ES-I3 (cell line): Measurements from ENCODE around the gene C2CD4A.

Source experiments
- H3K36me3 ChIP-seq: 2 replicates; pipeline ENCODE4 v1.6.1; 2013; ENCODE audit warnings: mild to moderate bottlenecking, low read length, control low read depth, moderate library complexity; ENCODE audit not compliant: insufficient read depth
- H3K4me1 ChIP-seq: 2 replicates; pipeline ENCODE4 v1.6.1; 2013; ENCODE audit warnings: mild to moderate bottlenecking, control low read depth, low read length; ENCODE audit not compliant: insufficient read depth
- H3K9ac ChIP-seq: 2 replicates; pipeline ENCODE4 v1.6.1; 2013; ENCODE audit warnings: low read depth, mild to moderate bottlenecking, low read length, moderate library complexity
- H3K9me3 ChIP-seq: 2 replicates; pipeline ENCODE4 v1.6.1; 2013; ENCODE audit warnings: mild to moderate bottlenecking, low read length, moderate library complexity; ENCODE audit not compliant: control insufficient read depth, insufficient read depth

Gene C2CD4A

GRCh38 chr15:62069551-62069950 is 2.8 kb downstream of the C2CD4A start:
- Histone ChIP-seq H3K9ac (no peak overlapping the region), H3K4me1 (no peaks in the 10 kb centered on the region; the same call in 1 of the 2 replicates), H3K36me3 (no peaks in the 10 kb centered on the region), H3K9me3 (no peaks in the 10 kb centered on the region)

GRCh38 chr15:62071711-62072308 is 5.0 kb downstream of the C2CD4A start:
- H3K9ac ChIP-seq, result no peak overlapping the region
- no peaks in the 10 kb centered on the region for H3K4me1 ChIP-seq
- no peaks in the 10 kb centered on the region for H3K9me3 ChIP-seq
- H3K36me3 ChIP-seq, result no peaks in the 10 kb centered on the region

GRCh38 chr15:62075595-62076277 is 9.0 kb downstream of the C2CD4A start:
- Histone ChIP-seq H3K4me1 (no peaks in the 10 kb centered on the region), H3K36me3 (no peaks in the 10 kb centered on the region), H3K9me3 (no peaks in the 10 kb centered on the region), H3K9ac (no peak overlapping the region)

- Histone ChIP-seq H3K9me3 (0 out of 2 replicates have a peak, but pooled peaks cover 3% of the 10 kb centered on the region), H3K36me3 (no peaks in the 10 kb centered on the region), H3K4me1 (no peaks in the 10 kb centered on the region), H3K9ac (no peak overlapping the region)
These were observed 12.8 kb downstream of the C2CD4A start for GRCh38 chr15:62079594-62079993.

- H3K9ac ChIP-seq, result no peak overlapping the region
- no peaks in the 10 kb centered on the region; the same call in 1 of the 2 replicates for H3K4me1 ChIP-seq
- H3K36me3 ChIP-seq, result no peaks in the 10 kb centered on the region
- H3K9me3 ChIP-seq, result 0 out of 2 replicates have a peak, but pooled peaks cover 3% of the 10 kb centered on the region
These were observed 16.7 kb downstream of the C2CD4A start for GRCh38 chr15:62083194-62084154.

GRCh38 chr15:62085740-62086139 is 19.0 kb downstream of the C2CD4A start:
- H3K9ac ChIP-seq, result no peak overlapping the region
- no peaks in the 10 kb centered on the region; the same call in 1 of the 2 replicates for H3K4me1 ChIP-seq

GRCh38 chr15:62087671-62088352 is 21.0 kb downstream of the C2CD4A start:
- Histone ChIP-seq H3K4me1 (no peaks in the 10 kb centered on the region; the same call in 1 of the 2 replicates), H3K36me3 (no peaks in the 10 kb centered on the region), H3K9me3 (no peaks in the 10 kb centered on the region), H3K9ac (no peak overlapping the region)

More at GRCh38 chr15:62085740-62086139, 19.0 kb downstream of the C2CD4A start:
- 0 out of 2 replicates have a peak, but pooled peaks cover 3% of the 10 kb centered on the region for H3K9me3 ChIP-seq
- no peaks in the 10 kb centered on the region for H3K36me3 ChIP-seq

GRCh38 chr15:62088353-62088693 is 21.5 kb downstream of the C2CD4A start:
- no peaks in the 10 kb centered on the region for H3K36me3 ChIP-seq
- H3K9me3 ChIP-seq, result no peaks in the 10 kb centered on the region
- H3K4me1 ChIP-seq, result no peaks in the 10 kb centered on the region; the same call in 1 of the 2 replicates
- no peak overlapping the region for H3K9ac ChIP-seq

- Histone ChIP-seq H3K9me3 (no peaks in the 10 kb centered on the region), H3K9ac (no peak overlapping the region), H3K4me1 (no peaks in the 10 kb centered on the region; the same call in 1 of the 2 replicates), H3K36me3 (no peaks in the 10 kb centered on the region)
These were observed 22.8 kb downstream of the C2CD4A start for GRCh38 chr15:62089616-62090015.

GRCh38 chr15:62090988-62091387 is 24.2 kb downstream of the C2CD4A start:
- Histone ChIP-seq H3K9me3 (no peaks in the 10 kb centered on the region), H3K4me1 (no peaks in the 10 kb centered on the region), H3K36me3 (no peaks in the 10 kb centered on the region), H3K9ac (no peak overlapping the region)

GRCh38 chr15:62093809-62094208 is 27.0 kb downstream of the C2CD4A start:
- H3K9ac ChIP-seq, result no peak overlapping the region

GRCh38 chr15:62094388-62094787 is 27.6 kb downstream of the C2CD4A start:
- Histone ChIP-seq H3K36me3 (no peaks in the 10 kb centered on the region), H3K9me3 (no peaks in the 10 kb centered on the region), H3K9ac (no peak overlapping the region), H3K4me1 (no peaks in the 10 kb centered on the region)

More at GRCh38 chr15:62093809-62094208, 27.0 kb downstream of the C2CD4A start:
- H3K36me3 ChIP-seq, result no peaks in the 10 kb centered on the region
- H3K9me3 ChIP-seq, result no peaks in the 10 kb centered on the region
- no peaks in the 10 kb centered on the region for H3K4me1 ChIP-seq

- H3K9me3 ChIP-seq, result no peaks in the 10 kb centered on the region
- no peaks in the 10 kb centered on the region for H3K36me3 ChIP-seq
- no peak overlapping the region for H3K9ac ChIP-seq
- no peaks in the 10 kb centered on the region for H3K4me1 ChIP-seq
These were observed 32.4 kb downstream of the C2CD4A start for GRCh38 chr15:62099094-62099601.

- no peaks in the 10 kb centered on the region for H3K36me3 ChIP-seq
- no peaks in the 10 kb centered on the region for H3K9me3 ChIP-seq
- H3K9ac ChIP-seq, result no peak overlapping the region
- H3K4me1 ChIP-seq, result no peaks in the 10 kb centered on the region
These were observed 36.7 kb downstream of the C2CD4A start for GRCh38 chr15:62103431-62103830.
